T-cell (primary cell): Measurements from ENCODE around the gene ZACN. TPM values are rescaled to one million over a fixed set of nuclear protein-coding genes. Genes with fewer than 3 reads are reported as not detected.

Experiments used
- ATAC-seq, 4 experiments: fragments of 200-7000 bp in 3 of 4; fragments of 150-1000 bp in 1 of 4; cut with Tn5 transposase; replicated peaks in 1 of 4; 1 replicate in 3 of 4; 2 replicates in 1 of 4; pipeline ENCODE4 v1.10.0; 2021; ENCODE audit warnings: moderate library complexity in 3 of 4, mild to moderate bottlenecking in 2 of 4, moderate number of reproducible peaks in 1 of 4
- CTCF ChIA-PET, 2 donors: fragments of 300-600 bp; sonication (Branson Sonifier 250); formaldehyde crosslinking; loops; one replicate each; lab custom pipeline; 2022; ENCODE audit warnings: antibody characterized with exemption in 2 of 2; lab: Charles Lee
- POLR2A ChIA-PET, 2 donors: fragments of 300-600 bp; sonication (Branson Sonifier 250); formaldehyde crosslinking; loops; one replicate each; lab custom pipeline; 2022; ENCODE audit warnings: antibody characterized with exemption in 2 of 2; lab: Charles Lee
- DNase-seq, 35 experiments: peaks; one replicate each; pipeline versions ENCODE4 v3.0.0 to v3.0.0-alpha.2; 2013 to 2023
- H3K27ac ChIP-seq: one replicate; pipeline ENCODE4 v1.5.1; 2013; ENCODE audit warnings: low read length
- H3K27me3 ChIP-seq, 2 experiments: replicated peaks in 1 of 2; 1 replicate in 1 of 2; 2 replicates in 1 of 2; pipeline versions ENCODE4 v1.6.1 to v1.7.0; 2013; ENCODE audit warnings: low read length in 1 of 2, mixed read lengths in 1 of 2; ENCODE audit not compliant: control insufficient read depth in 2 of 2, insufficient read depth in 2 of 2; ENCODE audit errors: extremely low read depth in 1 of 2
- H3K36me3 ChIP-seq, 2 donors: 1 replicate in 1 of 2; 2 replicates in 1 of 2; pipeline versions ENCODE4 v1.6.1 to v1.7.0; 2013; ENCODE audit warnings: low read length in 1 of 2; ENCODE audit not compliant: control insufficient read depth in 2 of 2, insufficient read depth in 1 of 2; ENCODE audit errors: extremely low read depth in 1 of 2
- H3K4me1 ChIP-seq, 2 experiments: 1 replicate in 1 of 2; 2 replicates in 1 of 2; pipeline versions ENCODE4 v1.6.1 to v1.7.0; 2013; ENCODE audit warnings: low read length in 2 of 2, mixed read lengths in 1 of 2; ENCODE audit not compliant: insufficient read depth in 2 of 2, control insufficient read depth in 1 of 2; ENCODE audit errors: extremely low read depth in 1 of 2
- H3K4me3 ChIP-seq, 2 donors: 1 replicate in 1 of 2; 2 replicates in 1 of 2; pipeline versions ENCODE4 v1.5.1 to v1.7.0; 2013; ENCODE audit warnings: mild to moderate bottlenecking in 2 of 2, low read length in 1 of 2, moderate library complexity in 1 of 2; ENCODE audit not compliant: control insufficient read depth in 1 of 2; ENCODE audit errors: extremely low read depth in 1 of 2
- H3K9me3 ChIP-seq: 2 replicates; pipeline ENCODE4 v1.7.0; 2013
- H3K27ac Mint-ChIP-seq, 2 donors: one replicate each; pipeline ENCODE4 v1.8.0; 2020 to 2021; ENCODE audit warnings: mild to moderate bottlenecking in 2 of 2, mixed read lengths in 2 of 2
- H3K27me3 Mint-ChIP-seq, 2 donors: one replicate each; pipeline ENCODE4 v1.8.0; 2021 to 2022; ENCODE audit warnings: mixed read lengths in 2 of 2
- H3K36me3 Mint-ChIP-seq: one replicate; pipeline ENCODE4 v1.8.0; 2021; ENCODE audit warnings: mixed read lengths
- H3K4me1 Mint-ChIP-seq, 3 donors: one replicate each; pipeline ENCODE4 v1.8.0; 2020 to 2022; ENCODE audit warnings: mixed read lengths in 3 of 3, mild to moderate bottlenecking in 1 of 3
- H3K4me3 Mint-ChIP-seq, 3 donors: one replicate each; pipeline ENCODE4 v1.8.0; 2020 to 2022; ENCODE audit warnings: mild to moderate bottlenecking in 3 of 3, mixed read lengths in 3 of 3, moderate library complexity in 3 of 3
- H3K9me3 Mint-ChIP-seq, 3 donors: one replicate each; pipeline ENCODE4 v1.8.0; 2020 to 2022; ENCODE audit warnings: mixed read lengths in 3 of 3
- WGBS: methylation state at CpG from one replicate; pipeline ENCODE4 v1.1.5; 2013; ENCODE audit warnings: missing lambda C conversion rate; ENCODE audit not compliant: insufficient coverage; 5-methylcytosine and 5-hydroxymethylcytosine counted together
- total RNA-seq, 35 experiments: library from RNA in 6 of 35; stranded (reverse) in 6 of 35; fragments of 120-200 nt in 1 of 35; gene quantifications; one replicate each; pipeline versions ENCODE4 v1.2.1 to v1.2.4 and lab custom pipeline; 2013 to 2026

The ZACN gene
- total RNA-seq, 5 donors from 2014 or later (not counting 1 experiment from before 2014, with no cell fraction given): 0.20 to 1.6 (median 0.31) TPM; not detected in 1

GRCh38 chr17:76063875-76064546, 15.0 kb upstream of the ZACN start:
- Histone ChIP-seq H3K9me3 (no peaks in the 10 kb centered on the region), H3K27ac (peak overlapping the region; percentile 81), H3K4me1 (peaks cover 0 to 10% of the 10 kb centered on the region in 2 experiments), H3K36me3 (peaks cover 18 to 70% of the 10 kb centered on the region in 2 donors), H3K27me3 (no peaks in the 10 kb centered on the region), H3K4me3 (no peak overlapping the region)
- Mint-ChIP-seq H3K36me3 (peaks cover 55% of the 10 kb centered on the region), H3K27me3 (no peaks in the 10 kb centered on the region), H3K9me3 (no peaks in the 10 kb centered on the region), H3K27ac (peak overlapping the region; percentile 89 to 91), H3K4me3 (peak overlapping the region; percentile 10 to 61 (median 53)), H3K4me1 (peaks cover 15 to 24% (median 18%) of the 10 kb centered on the region in 3 donors)
- ChIA-PET CTCF (interaction anchor here (0.5 to 1.3 kb wide), 4 partner anchors 50 to 708 kb away, joined by 3 to 9 read pairs (median 4); no protein-coding TSS in a partner anchor), POLR2A (interaction anchor here (0.6 to 1.1 kb wide), 6 partner anchors 17 to 279 kb away, joined by 3 to 20 read pairs (median 4); partner anchors contain the start of gene UNK (in 1 of the 2))
- DNase-seq (peak in 24 of 35 experiments; percentile 21 to 71 (median 38)), ATAC-seq (peak; percentile 74 to 88 (median 82))
- WGBS: 45% methylated on average over 15 of the region's 15 CpGs

- 97% methylated on average over 4 of the region's 4 CpGs for WGBS
- H3K4me1 Mint-ChIP-seq: peaks cover 24 to 35% (median 28%) of the 10 kb centered on the region in 3 donors
- H3K27me3 Mint-ChIP-seq: no peaks in the 10 kb centered on the region
- H3K36me3 Mint-ChIP-seq: peaks cover 48% of the 10 kb centered on the region
- DNase-seq: no peak
- CTCF ChIA-PET: interaction anchor here (0.6 to 1.3 kb wide), 4 partner anchors 52 to 72 kb away, joined by 3 to 5 read pairs (median 4); no protein-coding TSS in a partner anchor
- POLR2A ChIA-PET: interaction anchor here in 1 of 2 donors (0.6 kb wide), 1 partner anchor 192 kb away, joined by 4 read pairs; no protein-coding TSS in a partner anchor
- Histone ChIP-seq H3K27me3 (no peaks in the 10 kb centered on the region), H3K4me1 (peaks cover 3 to 22% of the 10 kb centered on the region in 2 experiments), H3K4me3 (no peak overlapping the region), H3K27ac (no peak overlapping the region), H3K36me3 (peaks cover 18 to 62% of the 10 kb centered on the region in 2 donors), H3K9me3 (no peaks in the 10 kb centered on the region)
- peak overlapping the region; percentile 40 to 41 for H3K27ac Mint-ChIP-seq
- no peak overlapping the region for H3K4me3 Mint-ChIP-seq
- H3K9me3 Mint-ChIP-seq: no peaks in the 10 kb centered on the region
- ATAC-seq: no peak
Measured at GRCh38 chr17:76065775-76066174, 13.2 kb upstream of the ZACN start.

GRCh38 chr17:76071531-76072147, 7.3 kb upstream of the ZACN start:
- peaks cover 20% of the 10 kb centered on the region for H3K36me3 Mint-ChIP-seq
- Histone ChIP-seq H3K4me3 (peak overlapping the region; percentile 88 to 96), H3K36me3 (peaks cover 0 to 19% of the 10 kb centered on the region in 2 donors), H3K4me1 (peaks cover 20 to 53% of the 10 kb centered on the region in 2 experiments), H3K27me3 (peaks cover 10 to 34% of the 10 kb centered on the region in 2 experiments), H3K27ac (peak overlapping the region; percentile 85), H3K9me3 (no peaks in the 10 kb centered on the region)
- H3K27ac Mint-ChIP-seq: peak overlapping the region; percentile 92 to 95
- H3K4me3 Mint-ChIP-seq: peak overlapping the region; percentile 90 to 97 (median 94)
- no peaks in the 10 kb centered on the region for H3K9me3 Mint-ChIP-seq
- CTCF ChIA-PET: interaction anchor here in 1 of 2 donors (0.7 to 1.0 kb wide), 2 partner anchors 30 to 185 kb away, joined by 3 to 4 read pairs; no protein-coding TSS in a partner anchor
- ATAC-seq (peak in 3 of 4 experiments; percentile 8 to 28 (median 14)), DNase-seq (peak in 2 of 35 experiments; percentile 33 to 42)
- peaks cover 15 to 23% of the 10 kb centered on the region in 2 donors for H3K27me3 Mint-ChIP-seq
- POLR2A ChIA-PET: interaction anchor here in 1 of 2 donors (0.6 kb wide), 2 partner anchors 9 to 25 kb away, joined by 3 to 4 read pairs; no protein-coding TSS in a partner anchor
- H3K4me1 Mint-ChIP-seq: peaks cover 44 to 55% (median 45%) of the 10 kb centered on the region in 3 donors
- 5% methylated on average over 12 of the region's 15 CpGs for WGBS

- peaks cover 0 to 13% of the 10 kb centered on the region in 2 donors for H3K36me3 ChIP-seq
- peak within 1 kb of the TSS; percentile 92 to 95 for H3K27ac Mint-ChIP-seq
- H3K27ac ChIP-seq: peak within 1 kb of the TSS; percentile 85
- peak; percentile 78 to 96 (median 92) for ATAC-seq
- peaks cover 18 to 28% of the 10 kb centered on the region in 2 donors for H3K27me3 Mint-ChIP-seq
- H3K9me3 Mint-ChIP-seq: no peaks in the 10 kb centered on the region
- WGBS: under 1% methylated on average over 34 of the region's 57 CpGs
- peaks cover 50 to 61% (median 50%) of the 10 kb centered on the region in 3 donors for H3K4me1 Mint-ChIP-seq
- peaks cover 10 to 40% of the 10 kb centered on the region in 2 experiments for H3K27me3 ChIP-seq
- ChIA-PET CTCF (interaction anchor here in 1 of 2 donors (0.6 to 1.0 kb wide), 3 partner anchors 30 to 775 kb away, joined by 3 to 4 read pairs (median 3); no protein-coding TSS in a partner anchor), POLR2A (interaction anchor here in 1 of 2 donors (0.6 kb wide), 1 partner anchor 8 kb away, joined by 3 read pairs; no protein-coding TSS in a partner anchor)
- peak; percentile 53 to 86 (median 71) for DNase-seq
- H3K4me3 ChIP-seq: peak within 1 kb of the TSS; percentile 88 to 96
- H3K36me3 Mint-ChIP-seq: peaks cover 15% of the 10 kb centered on the region
- H3K9me3 ChIP-seq: no peaks in the 10 kb centered on the region
- H3K4me1 ChIP-seq: peaks cover 21 to 60% of the 10 kb centered on the region in 2 experiments
- H3K4me3 Mint-ChIP-seq: peak within 1 kb of the TSS; percentile 90 to 97 (median 94)
Measured at GRCh38 chr17:76072148-76072858, 6.7 kb upstream of the ZACN start, which contains the start of gene SRP68. TSS of gene SRP68 (minus strand) at chr17:76072517. CDS start at chr17:76072491, 26 bp downstream.

- H3K4me1 ChIP-seq: peaks cover 24 to 74% of the 10 kb centered on the region in 2 experiments
Measured at GRCh38 chr17:76074390-76075363, 4.3 kb upstream of the ZACN start, which contains the start of gene GALR2. TSS of gene GALR2 (plus strand) at chr17:76074781. CDS start at chr17:76074884, 103 bp downstream.

More at GRCh38 chr17:76074390-76075363, 4.3 kb upstream of the ZACN start, which contains the start of gene GALR2:
- peak within 1 kb of the TSS in 1 of 2 donors; percentile 71 for H3K27ac Mint-ChIP-seq
- H3K36me3 Mint-ChIP-seq: peaks cover 4% of the 10 kb centered on the region
- 8% methylated on average over 91 of the region's 92 CpGs for WGBS
- peak within 1 kb of the TSS in 1 of 2 donors; percentile 58 for H3K4me3 ChIP-seq
- H3K9me3 Mint-ChIP-seq: no peaks in the 10 kb centered on the region
- peaks cover 18 to 38% of the 10 kb centered on the region in 2 donors for H3K27me3 Mint-ChIP-seq
- H3K9me3 ChIP-seq: no peaks in the 10 kb centered on the region
- ATAC-seq: no peak
- no peak within 1 kb of the TSS for H3K27ac ChIP-seq
- peak within 1 kb of the TSS; percentile 56 to 90 (median 66) for H3K4me3 Mint-ChIP-seq
- peaks cover 63 to 73% (median 63%) of the 10 kb centered on the region in 3 donors for H3K4me1 Mint-ChIP-seq
- H3K36me3 ChIP-seq: peaks cover 0 to 4% of the 10 kb centered on the region in 2 donors
- peaks cover 12 to 64% of the 10 kb centered on the region in 2 experiments for H3K27me3 ChIP-seq
- ChIA-PET POLR2A (interaction anchor here in 1 of 2 donors (0.6 to 0.7 kb wide), 2 partner anchors 10 to 103 kb away, joined by 3 read pairs; no protein-coding TSS in a partner anchor), CTCF (no interaction called here)
- DNase-seq: peak in 1 of 35 experiments; percentile 22
